Mesothelial cell of epicardium (in vitro differentiated cells): ENCODE measurements around the gene DALRD3. TPM values are rescaled to one million over a fixed set of nuclear protein-coding genes. Genes with fewer than 3 reads are reported as not detected.

ENCODE experiments used
- DNase-seq, 2 experiments: peaks; one replicate each; pipeline ENCODE4 v3.0.0; 2021; ENCODE audit warnings: low spot score in 2 of 2; ENCODE audit not compliant: unreplicated experiment in 2 of 2
- H3K27ac Mint-ChIP-seq: 2 replicates; pipeline ENCODE4 v1.8.0; 2021; ENCODE audit warnings: mixed read lengths
- H3K27me3 Mint-ChIP-seq: 2 replicates; pipeline ENCODE4 v1.8.0; 2021; ENCODE audit warnings: low read depth, mixed read lengths
- H3K36me3 Mint-ChIP-seq: 2 replicates; pipeline ENCODE4 v1.8.0; 2021; ENCODE audit warnings: mixed read lengths
- H3K4me1 Mint-ChIP-seq: 2 replicates; pipeline ENCODE4 v1.8.0; 2021; ENCODE audit warnings: mixed read lengths
- H3K4me3 Mint-ChIP-seq: 2 replicates; pipeline ENCODE4 v1.8.0; 2021; ENCODE audit warnings: mild to moderate bottlenecking, moderate library complexity, mixed read lengths
- H3K9me3 Mint-ChIP-seq: 2 replicates; pipeline ENCODE4 v1.8.0; 2021; ENCODE audit warnings: mixed read lengths
- CTCF ChIP-seq: fragments of 200-600 bp; sonication (generic); IDR thresholded peaks from one replicate; pipeline ENCODE4 v1.5.0; 2021; ENCODE audit warnings: antibody characterized with exemption; ENCODE audit not compliant: unreplicated experiment
- total RNA-seq: library from RNA; stranded (reverse); gene quantifications from 3 replicates; pipeline ENCODE4 v1.2.1, GENCODE V29; 2021

DALRD3 gene
- 22.1 to 24.2 TPM (median 23.4 TPM) in 3 replicates for total RNA-seq

GRCh38 chr3:49017971-49018706, at the start of gene DALRD3:
Gene DALRD3 (minus strand): TSS chr3:49018580. CDS start chr3:49018564, 16 bp downstream.
- Mint-ChIP-seq H3K9me3 (no peaks in the 10 kb centered on the region), H3K4me3 (peak within 1 kb of the TSS; percentile 94), H3K36me3 (peaks cover 13% of the 10 kb centered on the region), H3K27me3 (no peaks in the 10 kb centered on the region), H3K27ac (peak within 1 kb of the TSS; percentile 93), H3K4me1 (peaks cover 33% of the 10 kb centered on the region)
- peak in 1 of 2 experiments; percentile 72 for DNase-seq
- TF ChIP-seq CTCF: no peak

GRCh38 chr3:49058011-49058410, 39.6 kb upstream of the DALRD3 start:
- Mint-ChIP-seq H3K9me3 (no peaks in the 10 kb centered on the region), H3K4me3 (no peak overlapping the region), H3K4me1 (no peaks in the 10 kb centered on the region), H3K27ac (no peak overlapping the region), H3K27me3 (no peaks in the 10 kb centered on the region), H3K36me3 (peaks cover 21% of the 10 kb centered on the region)
- TF ChIP-seq CTCF: no peak
- DNase-seq: no peak

- Mint-ChIP-seq H3K27me3 (no peaks in the 10 kb centered on the region), H3K4me3 (no peak overlapping the region), H3K4me1 (no peaks in the 10 kb centered on the region), H3K9me3 (no peaks in the 10 kb centered on the region), H3K27ac (no peak overlapping the region), H3K36me3 (peaks cover 24% of the 10 kb centered on the region)
- DNase-seq: no peak
- TF ChIP-seq CTCF: no peak
These were observed 38.9 kb upstream of the DALRD3 start for GRCh38 chr3:49057268-49057667.

- no peak overlapping the region for H3K4me3 Mint-ChIP-seq
- no peaks in the 10 kb centered on the region for H3K9me3 Mint-ChIP-seq
- DNase-seq: no peak
- H3K36me3 Mint-ChIP-seq: peaks cover 36% of the 10 kb centered on the region
- H3K27me3 Mint-ChIP-seq: no peaks in the 10 kb centered on the region
- no peak for TF ChIP-seq CTCF
- no peaks in the 10 kb centered on the region for H3K4me1 Mint-ChIP-seq
- H3K27ac Mint-ChIP-seq: no peak overlapping the region
These were observed 36.0 kb upstream of the DALRD3 start for GRCh38 chr3:49054344-49054862.

- no peak overlapping the region for H3K27ac Mint-ChIP-seq
- no peaks in the 10 kb centered on the region for H3K9me3 Mint-ChIP-seq
- H3K36me3 Mint-ChIP-seq: peaks cover 40% of the 10 kb centered on the region
- H3K27me3 Mint-ChIP-seq: no peaks in the 10 kb centered on the region
- TF ChIP-seq CTCF: no peak
- H3K4me1 Mint-ChIP-seq: no peaks in the 10 kb centered on the region
- H3K4me3 Mint-ChIP-seq: no peak overlapping the region
- no peak for DNase-seq
These were observed 35.2 kb upstream of the DALRD3 start for GRCh38 chr3:49053543-49053942.
